Measurements from ENCODE around the gene LOXL1.

- TF ChIP-seq CTCF (IDR thresholded peaks at IDR 0.05; ENCODE audit: poor library complexity, severe bottlenecking) (no peak), EZH2 (IDR thresholded peaks at IDR 0.05; ENCODE audit: borderline replicate concordance, insufficient read depth, low read length, poor library complexity, severe bottlenecking) (no peak), POLR2AphosphoS5 (IDR thresholded peaks at IDR 0.05) (no peak), REST (IDR thresholded peaks at IDR 0.05; ENCODE audit: borderline replicate concordance) (no peak), MXI1 (conservative IDR thresholded peaks at IDR 0.05; ENCODE audit: poor library complexity, severe bottlenecking) (no peak), TAF1 (IDR thresholded peaks at IDR 0.05; ENCODE audit: low read depth) (no peak)
Observed at GRCh38 chr15:73894133-73894814, 32.0 kb upstream of the LOXL1 start.
